Skin epidermis (tissue), 12 donors: ENCODE measurements around the gene GSTCD.
"Not testable (repeated sequence)": the region's sequence is repeated elsewhere in the genome, so short reads cannot be mapped to it uniquely, and the experiment has no call there.

Experiments used
- H3K27ac ChIP-seq, 21 experiments: fragments of 200-600 bp; sonication (generic) in 11 of 21; one replicate each; pipeline ENCODE4 v1.5.0; 2020; ENCODE audit warnings: mild to moderate bottlenecking in 3 of 21, inconsistent platforms in 2 of 21, moderate library complexity in 2 of 21
- H3K4me3 ChIP-seq, 7 experiments: fragments of 200-600 bp; sonication (generic) in 2 of 7; one replicate each; pipeline ENCODE4 v1.5.0; 2020; ENCODE audit warnings: inconsistent platforms in 2 of 7, mild to moderate bottlenecking in 2 of 7, moderate library complexity in 1 of 7

The GSTCD gene

DNA sequence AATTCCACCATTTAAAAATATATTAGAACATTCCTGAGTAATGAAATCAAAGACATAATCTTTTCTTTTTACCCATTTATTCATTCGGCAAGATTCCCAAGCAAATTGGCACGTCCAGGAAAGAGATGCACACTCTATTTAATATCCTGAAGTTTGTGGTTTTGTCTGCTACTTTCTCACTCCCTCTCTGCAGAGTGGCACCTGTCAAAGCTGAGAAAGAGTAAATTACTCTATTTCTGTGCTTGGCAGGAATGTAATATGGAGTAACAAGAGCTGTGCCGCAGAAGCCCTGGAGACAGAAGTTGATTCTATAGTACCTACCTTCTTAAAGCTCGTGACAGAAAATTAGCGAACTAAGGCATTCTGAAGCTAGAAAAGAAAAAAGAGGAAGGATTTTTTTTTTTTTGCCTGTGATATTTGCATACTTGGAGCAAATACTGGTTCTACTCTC lies 5.5 kb downstream of the GSTCD start:
- H3K27ac ChIP-seq = no peak overlapping the region
- no peak overlapping the region for H3K4me3 ChIP-seq

DNA sequence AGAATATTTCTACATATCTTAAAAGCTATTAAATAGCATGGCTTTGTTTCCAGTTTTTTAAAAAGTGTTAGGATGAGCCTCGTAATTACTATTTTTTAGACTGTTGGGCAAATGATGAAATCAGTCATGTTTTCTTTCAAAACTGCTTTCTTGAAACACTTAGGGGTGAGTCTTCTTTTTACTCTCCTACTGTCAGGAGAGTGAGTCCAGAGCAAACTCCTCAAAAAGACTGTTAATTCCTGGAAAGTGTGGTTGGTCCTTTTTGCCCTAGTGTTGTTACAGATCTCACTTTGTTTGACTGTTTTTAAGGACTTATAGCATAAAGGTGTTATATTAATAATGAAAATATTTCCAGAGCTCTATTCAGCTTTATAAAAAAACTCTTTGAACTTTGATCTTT lies 6.3 kb downstream of the GSTCD start:
- H3K4me3 ChIP-seq = no peak overlapping the region
- H3K27ac ChIP-seq = no peak overlapping the region

DNA sequence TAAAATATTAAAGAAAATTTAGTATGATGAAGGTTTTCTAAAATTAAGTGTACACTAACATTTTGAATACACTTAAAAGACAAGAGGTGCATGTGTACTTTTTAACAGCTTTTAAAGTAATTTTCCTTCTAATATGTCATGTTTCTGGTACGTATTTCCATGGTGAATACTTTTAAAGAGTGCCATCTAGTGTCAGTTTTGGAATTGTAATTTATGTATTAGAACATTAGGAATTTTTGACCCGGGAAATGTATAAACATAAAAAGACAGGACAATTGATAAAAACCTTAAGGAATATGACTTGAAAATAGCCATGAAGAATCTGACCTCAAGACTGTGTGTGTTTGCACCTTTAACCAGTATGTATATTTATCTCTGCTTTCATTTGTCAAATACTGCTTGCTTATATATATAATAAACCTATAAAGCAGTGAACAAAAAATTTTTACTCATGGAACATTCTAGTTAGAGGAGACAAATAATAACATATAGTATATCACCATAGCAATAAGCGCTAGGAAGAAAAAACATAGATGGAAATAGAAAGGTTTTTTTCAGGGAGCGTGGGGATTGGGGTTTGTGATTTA lies 7.2 kb downstream of the GSTCD start:
- Histone ChIP-seq H3K4me3 (no peak overlapping the region), H3K27ac (no peak overlapping the region)

DNA sequence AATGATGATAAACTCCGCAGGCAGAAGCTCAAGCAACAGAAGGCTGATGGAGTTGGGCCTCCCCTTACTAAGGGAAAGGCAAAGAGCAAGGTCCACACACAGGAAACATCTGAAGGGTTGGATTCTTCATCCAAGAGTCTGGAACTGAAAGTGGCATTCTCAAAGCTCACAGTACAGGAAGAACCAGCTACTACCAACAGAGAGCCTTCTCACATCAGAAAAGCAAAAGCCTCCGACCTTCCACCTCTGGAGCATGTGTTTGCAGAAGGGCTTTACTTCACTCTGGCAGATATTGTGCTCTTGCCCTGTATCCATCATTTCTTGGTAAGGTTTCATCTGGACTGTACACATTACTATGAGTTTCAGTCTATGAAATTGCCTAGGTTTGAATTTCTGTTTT lies 10.6 kb downstream of the GSTCD start:
- Histone ChIP-seq H3K27ac (no peak overlapping the region), H3K4me3 (no peak overlapping the region)

DNA sequence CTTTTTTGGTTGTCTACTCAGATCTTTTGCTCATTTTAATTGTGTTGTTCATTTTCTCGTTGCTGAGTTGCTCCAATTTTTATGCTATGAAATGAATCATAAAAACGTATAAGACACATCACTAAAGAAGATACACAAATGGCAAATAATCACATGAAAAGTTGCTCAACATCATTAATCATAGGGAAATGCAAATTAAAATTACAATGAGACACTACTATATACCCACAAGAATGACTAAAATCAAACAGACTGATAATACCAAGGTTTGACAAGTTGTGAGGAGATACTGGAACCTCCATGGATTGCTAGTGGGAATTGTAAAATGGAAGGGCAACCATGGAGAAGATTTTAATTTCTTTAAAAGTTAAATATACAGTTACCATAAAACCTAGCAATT lies 17.0 kb downstream of the GSTCD start:
- Histone ChIP-seq H3K27ac (no peak overlapping the region), H3K4me3 (no peak overlapping the region)

DNA sequence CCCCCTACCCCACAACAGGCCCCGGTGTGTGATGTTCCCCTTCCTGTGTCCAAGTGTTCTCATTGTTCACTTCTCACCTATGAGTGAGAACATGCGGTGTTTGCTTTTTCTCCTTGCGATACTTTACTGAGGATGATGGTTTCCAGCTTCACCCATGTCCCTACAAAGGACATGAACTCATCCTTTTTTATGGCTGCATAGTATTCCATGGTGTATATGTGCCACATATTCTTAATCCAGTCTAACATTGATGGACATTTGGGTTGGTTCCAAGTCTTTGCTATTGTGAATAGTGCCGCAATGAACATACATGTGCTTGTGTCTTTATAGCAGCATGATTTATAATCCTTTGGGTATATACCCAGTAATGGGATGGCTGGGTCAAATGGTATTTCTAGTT lies 21.3 kb downstream of the GSTCD start:
- not testable (repeated sequence) for H3K27ac ChIP-seq, H3K4me3 ChIP-seq

DNA sequence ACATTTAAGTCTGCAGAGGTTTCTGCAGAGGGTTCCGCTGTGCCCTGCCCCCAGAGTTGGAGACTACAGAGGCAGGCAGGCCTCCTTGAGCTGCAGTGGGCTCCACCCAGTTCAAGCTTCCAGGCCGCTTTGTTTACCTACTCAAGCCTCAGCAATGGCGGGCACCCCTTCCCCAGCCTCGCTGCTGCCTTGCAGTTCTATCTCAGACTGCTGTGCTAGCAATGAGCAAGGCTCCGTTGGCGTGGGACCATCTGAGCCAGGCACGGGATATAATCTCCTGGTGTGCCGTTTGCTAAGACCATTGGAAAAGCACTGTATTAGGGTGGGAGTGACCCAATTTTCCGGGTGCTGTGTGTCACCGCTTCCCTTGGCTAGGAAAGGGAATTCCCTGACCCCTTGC lies 26.6 kb downstream of the GSTCD start:
- not testable (repeated sequence) for H3K27ac ChIP-seq, H3K4me3 ChIP-seq

DNA sequence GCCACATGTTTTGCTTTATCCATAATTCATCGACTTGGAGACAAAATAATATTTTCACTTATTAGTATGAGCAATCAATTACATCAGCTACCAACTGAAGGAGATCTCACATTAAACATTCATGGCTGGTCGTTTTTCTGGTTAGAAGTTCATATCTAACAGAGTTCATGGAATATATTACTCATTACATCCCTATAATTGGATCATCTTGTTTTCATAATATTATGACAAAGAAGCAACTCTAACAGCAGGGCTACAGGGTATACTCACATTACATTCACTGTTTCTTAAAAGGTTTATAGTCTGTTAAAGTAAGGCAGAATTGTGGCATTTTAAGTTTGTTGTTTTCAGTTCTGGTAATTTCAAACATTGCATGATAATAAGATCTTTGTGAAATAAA lies 33.0 kb downstream of the GSTCD start:
- Histone ChIP-seq H3K27ac (no peak overlapping the region), H3K4me3 (no peak overlapping the region)

DNA sequence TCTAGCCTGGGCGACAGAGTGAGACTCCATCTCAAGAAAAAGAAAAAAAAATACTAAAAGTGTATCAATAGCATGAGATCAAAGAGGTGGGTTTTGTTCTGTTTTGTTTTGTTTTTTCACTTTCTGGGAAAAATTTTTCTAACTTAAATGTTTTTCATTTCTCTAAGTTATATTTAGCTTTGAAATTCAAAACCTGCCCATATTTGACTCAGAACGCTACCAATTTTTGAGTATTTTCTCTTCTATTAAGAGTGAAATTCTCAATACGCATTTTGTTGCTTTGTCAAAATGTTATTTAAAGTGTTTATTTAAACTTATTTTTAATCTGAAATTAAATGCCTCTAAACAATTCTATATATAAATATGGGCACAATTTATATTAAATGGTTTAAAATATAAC lies 39.6 kb downstream of the GSTCD start:
- Histone ChIP-seq H3K4me3 (no peak overlapping the region), H3K27ac (no peak overlapping the region)

DNA sequence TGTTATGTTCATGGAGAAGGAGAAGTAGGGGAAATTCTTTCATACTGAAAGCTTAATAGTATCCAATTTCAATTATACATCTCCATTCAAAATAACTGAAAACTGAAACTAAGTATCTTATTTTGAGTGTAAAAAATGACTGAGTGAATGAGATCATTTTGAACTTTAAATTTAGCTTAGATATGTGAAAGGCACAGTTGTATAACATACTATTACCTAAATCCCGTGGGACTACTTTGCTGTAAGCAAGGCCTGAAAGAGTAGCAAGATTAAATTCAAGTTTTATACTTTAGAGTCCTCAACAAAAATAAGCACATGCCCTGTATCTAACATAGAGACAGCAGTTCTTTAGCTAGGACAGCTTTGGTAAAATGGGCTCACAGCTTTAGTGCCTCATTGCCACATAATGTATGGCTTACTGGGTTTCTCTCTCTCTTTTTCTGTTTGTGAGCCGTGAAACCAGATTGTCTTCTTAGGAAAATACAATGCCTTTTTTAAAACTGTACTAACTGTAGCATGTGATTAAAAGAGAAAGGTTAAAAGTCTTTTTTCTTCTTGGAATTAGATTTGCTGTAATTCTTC lies 43.2 kb downstream of the GSTCD start:
- Histone ChIP-seq H3K4me3 (no peak overlapping the region), H3K27ac (no peak overlapping the region)

DNA sequence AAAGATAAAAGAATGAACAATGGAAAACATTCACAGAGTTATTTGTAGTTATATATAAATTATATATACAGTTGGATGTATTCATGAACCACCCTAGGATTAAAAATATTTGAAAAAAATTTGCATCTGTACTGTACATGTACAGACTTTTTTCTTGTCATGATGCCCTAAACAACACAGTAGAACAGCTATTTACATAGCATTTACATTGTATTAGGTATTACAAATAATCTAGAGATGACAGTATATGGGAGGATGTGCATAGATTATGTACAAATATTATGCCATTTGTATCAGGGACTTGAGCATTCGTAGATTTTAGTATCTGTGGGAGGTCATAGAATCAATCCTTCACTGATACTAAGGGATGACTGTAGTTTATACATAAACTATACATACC lies 44.8 kb downstream of the GSTCD start:
- Histone ChIP-seq H3K27ac (no peak overlapping the region), H3K4me3 (no peak overlapping the region)

DNA sequence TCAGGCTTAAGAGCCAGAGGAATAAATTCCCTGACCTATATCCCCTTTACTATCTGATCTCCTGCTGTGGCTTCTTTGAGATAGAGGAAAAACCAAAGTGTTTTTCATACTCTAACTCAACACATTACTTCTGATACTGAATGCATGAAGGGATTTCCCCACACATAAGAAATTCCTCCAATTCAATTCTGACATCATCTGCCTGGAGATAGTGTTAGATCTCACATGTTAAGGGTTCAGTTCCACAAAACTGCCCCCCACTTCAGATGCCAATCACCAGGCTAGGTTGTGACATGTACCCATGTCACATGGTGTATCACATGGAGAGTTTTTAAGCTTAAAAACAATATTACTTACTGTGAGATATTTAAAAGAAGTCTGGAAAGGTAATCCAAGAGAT lies 46.8 kb downstream of the GSTCD start:
- Histone ChIP-seq H3K4me3 (no peak overlapping the region), H3K27ac (no peak overlapping the region)

DNA sequence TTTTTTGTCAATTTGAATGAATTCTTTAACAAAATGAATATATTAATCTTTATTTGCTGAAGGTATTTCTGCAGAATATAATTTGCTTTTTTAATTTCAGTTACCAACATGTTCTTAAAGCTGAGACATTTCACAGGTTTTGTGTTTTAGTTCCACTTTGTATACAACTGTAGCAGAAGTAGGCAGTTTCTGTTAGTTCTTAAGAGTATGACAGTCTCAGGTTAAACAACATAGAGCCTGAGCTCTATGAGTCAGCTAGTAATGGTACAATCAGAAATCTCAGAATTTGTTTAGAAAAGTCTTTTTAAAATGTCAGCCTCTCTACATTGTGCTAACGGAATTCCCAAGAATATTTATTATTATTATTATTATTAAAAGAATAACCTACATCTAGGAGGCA lies 50.4 kb downstream of the GSTCD start:
- Histone ChIP-seq H3K4me3 (no peak overlapping the region), H3K27ac (no peak overlapping the region)

DNA sequence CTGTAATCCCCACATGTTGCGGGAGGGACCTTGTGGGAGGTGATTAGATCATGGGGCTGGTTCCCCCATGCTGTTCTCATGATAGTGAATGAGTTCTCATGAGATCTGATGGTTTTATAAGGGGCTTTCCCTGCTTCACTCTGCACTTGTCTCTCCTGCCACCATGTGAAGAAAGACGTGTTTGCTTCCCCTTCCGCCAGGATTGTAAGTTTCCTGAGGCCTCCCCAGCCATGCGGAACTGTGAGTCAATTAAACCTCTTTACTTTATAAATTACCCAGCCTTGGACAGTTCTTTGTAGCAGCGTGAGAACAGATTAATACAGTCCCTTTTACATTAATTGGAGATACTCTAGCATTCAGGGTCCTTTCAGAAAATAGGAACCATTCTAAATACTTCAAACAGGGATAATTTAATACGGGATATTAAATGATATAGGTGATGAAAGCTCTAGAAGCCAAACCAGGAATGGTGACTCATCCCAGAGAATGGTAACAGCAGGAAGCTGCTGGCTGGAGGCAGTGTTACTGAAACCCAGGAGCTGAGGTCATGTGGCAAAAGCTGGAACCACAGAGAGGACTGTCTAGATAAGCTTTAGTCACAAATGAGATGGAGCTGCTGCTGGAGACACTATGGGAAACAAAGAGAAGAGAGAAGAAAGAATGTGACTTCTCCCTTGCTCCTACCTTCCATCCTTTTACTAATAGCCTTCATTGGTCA lies 57.3 kb downstream of the GSTCD start:
- Histone ChIP-seq H3K27ac (no peak overlapping the region), H3K4me3 (no peak overlapping the region)

DNA sequence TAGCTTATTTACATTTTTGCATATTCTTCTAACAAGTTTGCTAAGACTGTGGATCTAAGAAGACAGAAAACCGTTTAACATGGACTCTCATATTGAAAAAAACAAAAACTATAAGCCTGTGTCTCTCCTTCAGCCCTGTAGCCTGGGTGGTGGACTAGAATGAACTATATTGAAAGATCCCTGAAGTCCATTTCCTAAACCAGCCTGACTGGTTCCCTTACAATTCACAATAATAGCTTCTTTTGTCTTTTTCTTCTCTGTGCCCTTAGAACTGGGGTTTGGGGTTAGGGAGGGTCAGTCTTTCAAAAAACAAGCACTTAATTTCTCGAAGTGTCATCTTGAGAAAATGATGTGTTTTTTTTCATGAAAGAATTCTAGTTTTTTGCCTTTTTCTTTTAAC lies 59.0 kb downstream of the GSTCD start:
- Histone ChIP-seq H3K27ac (no peak overlapping the region), H3K4me3 (no peak overlapping the region)

DNA sequence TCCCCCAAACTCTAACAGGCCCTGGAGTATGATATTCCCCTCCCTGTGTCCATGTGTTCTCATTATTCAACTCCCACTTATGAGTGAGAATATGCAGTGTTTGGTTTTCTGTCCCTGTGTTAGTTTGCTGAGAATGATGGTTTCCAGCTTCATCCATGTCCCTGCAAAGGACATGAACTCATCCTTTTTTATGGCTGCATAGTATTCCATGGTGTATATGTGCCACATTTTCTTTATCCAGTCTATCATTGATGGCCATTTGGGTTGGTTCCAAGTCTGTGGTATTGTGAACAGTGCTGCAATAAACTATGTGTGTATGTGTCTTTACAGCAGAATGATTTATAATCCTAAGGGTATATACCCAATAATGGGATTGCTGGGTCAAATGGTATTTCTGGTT lies 61.9 kb downstream of the GSTCD start:
- not testable (repeated sequence) for H3K4me3 ChIP-seq, H3K27ac ChIP-seq

DNA sequence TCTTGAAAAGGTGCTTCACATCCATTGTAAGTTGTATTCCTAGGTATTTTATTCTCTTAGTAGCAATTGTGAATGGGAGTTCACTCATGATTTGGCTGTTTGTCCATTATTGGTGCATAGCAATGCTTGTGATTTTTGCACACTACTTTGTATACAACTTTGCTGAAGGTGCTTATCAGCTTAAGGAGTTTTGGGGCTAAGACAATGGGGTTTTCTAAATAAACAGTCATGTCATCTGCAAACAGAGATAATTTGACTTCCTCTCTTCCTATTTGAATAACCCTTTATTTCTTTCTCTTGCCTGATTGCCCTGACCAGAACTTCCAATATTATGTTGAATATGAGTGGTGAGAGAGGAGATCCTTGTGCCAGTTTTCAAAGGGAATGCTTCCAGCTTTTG lies 63.5 kb downstream of the GSTCD start:
- H3K27ac ChIP-seq, H3K4me3 ChIP-seq: not testable (repeated sequence)

DNA sequence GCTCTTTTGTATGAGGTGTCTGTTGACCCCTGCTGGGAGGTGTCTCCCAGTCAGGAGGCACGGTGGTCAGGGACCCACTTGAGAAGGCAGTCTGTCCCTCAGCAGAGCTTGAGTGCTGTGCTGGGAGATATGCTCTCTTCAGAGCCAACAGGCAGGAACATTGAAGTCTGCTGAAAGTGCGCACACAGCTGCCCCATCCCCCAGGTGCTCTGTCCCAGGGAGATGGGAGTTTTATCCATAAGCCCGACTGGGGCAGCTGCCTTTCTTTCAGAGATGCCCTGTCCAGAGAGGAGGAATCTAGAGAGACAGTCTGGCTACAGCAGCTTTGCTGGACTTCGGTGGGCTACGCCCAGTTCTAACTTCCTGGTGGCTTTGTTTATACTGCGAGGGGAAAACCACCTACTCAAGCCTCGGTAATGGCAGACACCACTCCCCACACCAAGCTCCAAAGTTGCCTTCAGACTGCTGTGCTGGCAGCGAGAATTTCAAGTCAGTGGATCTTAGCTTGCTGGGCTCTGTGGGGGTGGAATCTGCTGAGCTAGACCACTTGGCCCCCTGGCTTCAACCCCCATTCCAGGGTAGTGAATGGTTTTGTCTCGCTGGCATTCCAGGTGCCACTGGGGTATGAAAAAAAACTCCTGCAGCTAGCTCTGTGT lies 67.3 kb downstream of the GSTCD start:
- H3K4me3 ChIP-seq, H3K27ac ChIP-seq: not testable (repeated sequence)

DNA sequence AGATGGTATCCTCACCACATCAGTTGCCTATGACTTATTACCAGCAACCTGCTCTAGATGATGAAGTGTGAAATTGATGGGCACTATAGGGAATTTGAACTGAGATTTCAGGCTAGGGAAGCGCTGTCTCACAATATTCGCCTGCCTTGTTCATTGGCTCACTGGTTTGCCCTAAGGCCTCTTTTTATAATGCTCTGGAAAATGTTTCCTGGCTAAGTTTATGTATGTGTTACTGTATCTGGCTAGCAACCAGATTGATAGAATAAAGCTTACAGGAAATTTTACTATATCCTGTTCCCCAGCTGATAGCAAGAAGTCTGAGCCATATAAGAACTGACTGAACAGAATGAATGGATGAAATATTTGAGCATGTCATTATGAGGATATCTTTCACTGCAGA lies 71.6 kb downstream of the GSTCD start:
- H3K4me3 ChIP-seq = no peak overlapping the region
- H3K27ac ChIP-seq = no peak overlapping the region

DNA sequence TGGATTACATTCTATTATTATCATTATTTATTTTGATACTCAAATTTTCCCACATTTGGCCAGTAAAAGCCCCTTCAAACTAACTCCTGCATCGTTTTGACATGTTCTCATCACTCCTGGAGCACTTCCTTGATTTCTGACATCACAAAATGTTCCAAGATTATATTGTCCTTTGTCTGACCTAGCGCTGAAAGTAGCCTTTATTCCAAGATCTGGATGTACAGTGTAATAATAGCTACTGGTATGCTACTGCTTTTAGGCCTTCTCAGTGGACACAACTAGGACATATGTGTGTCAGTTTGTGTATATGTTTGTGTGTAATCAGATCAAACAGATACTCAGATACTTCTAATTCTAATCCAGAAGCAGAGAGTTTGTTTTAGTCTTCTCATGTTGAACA lies 76.2 kb downstream of the GSTCD start:
- no peak overlapping the region for H3K27ac ChIP-seq
- H3K4me3 ChIP-seq = no peak overlapping the region

DNA sequence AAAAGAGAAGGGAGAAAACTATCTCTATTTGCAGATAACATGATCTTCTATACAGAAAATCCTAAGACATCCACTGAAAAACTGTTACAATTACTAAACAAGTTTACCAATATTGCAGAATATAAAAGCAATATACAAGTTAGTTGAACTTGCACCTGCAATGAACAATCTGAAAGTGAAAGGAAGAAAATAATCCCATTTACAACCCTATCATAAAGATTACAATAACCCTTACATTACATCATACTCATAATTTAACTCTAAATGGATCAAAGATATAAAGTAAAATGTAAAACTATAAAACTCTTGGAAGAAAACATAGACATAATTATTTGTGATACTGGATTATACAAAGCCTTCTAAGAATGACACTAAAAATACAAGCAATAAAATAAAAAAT lies 77.2 kb downstream of the GSTCD start:
- H3K4me3 ChIP-seq = no peak overlapping the region
- H3K27ac ChIP-seq = no peak overlapping the region
